SK-N-SH (cell line): ENCODE results near the gene SNN. TPM values are rescaled to one million over a fixed set of nuclear protein-coding genes. Genes with fewer than 3 reads are reported as not detected.

ENCODE experiments used
- CTCF ChIA-PET: fragments of 300-600, 350-600 bp; formaldehyde crosslinking; extraction: SDS; loops from one replicate; lab custom pipeline; 2021; lab: Yijun Ruan, JAX
- POLR2A ChIA-PET: fragments of 350-600 bp; sonication (Branson Sonifier 250); formaldehyde crosslinking; extraction: SDS; loops from one replicate; lab custom pipeline; 2020; ENCODE audit warnings: antibody characterized with exemption, inconsistent platforms; lab: Yijun Ruan, JAX
- DNase-seq: peaks from one replicate; pipeline ENCODE4 v3.0.0; 2012
- H2AFZ ChIP-seq: fragments of 200-600 bp; sonication (generic); 2 replicates; pipeline ENCODE4 v1.8.1; 2016; ENCODE audit warnings: antibody characterized with exemption, mild to moderate bottlenecking, low read depth
- H3F3A ChIP-seq: fragments of 200-600 bp; sonication (generic); replicated peaks from 2 replicates; pipeline ENCODE3; 2016; ENCODE audit warnings: antibody characterized with exemption, mild to moderate bottlenecking; ENCODE audit not compliant: insufficient read depth
- H3K27ac ChIP-seq, 2 experiments: fragments of 200-500 bp in 1 of 2; fragments of 200-600 bp in 1 of 2; sonication (Bioruptor generic) in 1 of 2; sonication (generic), shearing (Covaris generic) in 1 of 2; 2 replicates each; pipeline versions ENCODE4 v1.5.1 to v1.6.1; 2014 to 2016; ENCODE audit warnings: low read depth in 2 of 2, inconsistent platforms in 1 of 2, low read length in 1 of 2, mild to moderate bottlenecking in 1 of 2, mixed read lengths in 1 of 2
- H3K27me3 ChIP-seq: fragments of 200-600 bp; sonication (generic), shearing (Covaris generic); 2 replicates; pipeline ENCODE4 v1.6.1; 2016; ENCODE audit warnings: mixed run types; ENCODE audit not compliant: insufficient read depth
- H3K36me3 ChIP-seq, 2 experiments: fragments of 200-500 bp in 1 of 2; fragments of 200-600 bp in 1 of 2; sonication (Bioruptor generic) in 1 of 2; sonication (generic) in 1 of 2; replicated peaks in 1 of 2; 2 replicates each; pipeline versions ENCODE3 to v1.5.1; 2014 to 2016; ENCODE audit warnings: low read length in 1 of 2, mild to moderate bottlenecking in 1 of 2; ENCODE audit not compliant: insufficient read depth in 2 of 2, control insufficient read depth in 1 of 2
- H3K4me1 ChIP-seq, 2 experiments: fragments of 200-500 bp in 1 of 2; fragments of 200-600 bp in 1 of 2; sonication (Bioruptor generic) in 1 of 2; sonication (generic), shearing (Covaris generic) in 1 of 2; 2 replicates each; pipeline versions ENCODE4 v1.5.1 to v1.6.1; 2014 to 2016; ENCODE audit warnings: low read depth in 1 of 2, low read length in 1 of 2, mixed run types in 1 of 2; ENCODE audit not compliant: insufficient read depth in 2 of 2, control insufficient read depth in 1 of 2
- H3K4me2 ChIP-seq: fragments of 200-600 bp; sonication (generic), shearing (Covaris generic); 2 replicates; pipeline ENCODE4 v1.6.1; 2017; ENCODE audit warnings: mixed run types
- H3K4me3 ChIP-seq, 2 experiments: fragments of 200-500 bp in 1 of 2; fragments of 200-600 bp in 1 of 2; sonication (Bioruptor generic) in 1 of 2; sonication (generic), shearing (Covaris generic) in 1 of 2; 2 replicates each; pipeline versions ENCODE4 v1.5.1 to v1.8.1; 2014 to 2016; ENCODE audit warnings: low read depth in 2 of 2, inconsistent platforms in 1 of 2, low read length in 1 of 2, mild to moderate bottlenecking in 1 of 2, mixed read lengths in 1 of 2, moderate library complexity in 1 of 2
- H3K79me2 ChIP-seq: fragments of 200-600 bp; sonication (generic); 2 replicates; pipeline ENCODE4 v1.8.1; 2017; ENCODE audit warnings: mild to moderate bottlenecking; ENCODE audit not compliant: insufficient read depth
- H3K9ac ChIP-seq: fragments of 200-600 bp; sonication (generic); 2 replicates; pipeline ENCODE4 v1.6.1; 2017; ENCODE audit warnings: mixed run types
- H3K9me2 ChIP-seq: fragments of 200-600 bp; sonication (generic); 2 replicates; pipeline ENCODE4 v1.6.1; 2017; ENCODE audit warnings: mixed run types
- H3K9me3 ChIP-seq: fragments of 200-600 bp; sonication (generic); 2 replicates; pipeline ENCODE4 v1.6.1; 2017; ENCODE audit warnings: mixed run types, mild to moderate bottlenecking, moderate library complexity
- H4K20me1 ChIP-seq: fragments of 200-600 bp; sonication (generic); 2 replicates; pipeline ENCODE4 v1.6.1; 2017; ENCODE audit warnings: mild to moderate bottlenecking, mixed run types; ENCODE audit not compliant: insufficient read depth
- CHD2 ChIP-seq: fragments of 150-350 bp; IDR thresholded peaks from 2 replicates; pipeline ENCODE4 v1.6.1; 2018; ENCODE audit warnings: low read length; ENCODE audit not compliant: partially characterized antibody
- ELF1 ChIP-seq: IDR thresholded peaks from 2 replicates; pipeline ENCODE4 v1.4.0; 2012
- EZH2phosphoT487 ChIP-seq: fragments of 200-600 bp; sonication (generic); IDR thresholded peaks from 2 replicates; pipeline ENCODE4 v1.6.1; 2017; ENCODE audit warnings: low read depth, mixed run types, mild to moderate bottlenecking, antibody characterized with exemption, moderate library complexity, borderline replicate concordance
- FOXM1 ChIP-seq: IDR thresholded peaks from 2 replicates; pipeline ENCODE4 v1.4.0; 2012; ENCODE audit warnings: low read depth, mild to moderate bottlenecking
- JUND ChIP-seq: IDR thresholded peaks from 2 replicates; pipeline ENCODE4 v1.4.0; 2012
- MAX ChIP-seq: IDR thresholded peaks from 2 replicates; pipeline ENCODE4 v1.4.0; 2012; ENCODE audit warnings: low read depth
- MEF2A ChIP-seq: IDR thresholded peaks from 2 replicates; pipeline ENCODE4 v1.4.0; 2012; ENCODE audit warnings: low read depth, borderline replicate concordance
- MXI1 ChIP-seq: IDR thresholded peaks from 2 replicates; pipeline ENCODE4 v1.6.1; 2012; ENCODE audit warnings: mild to moderate bottlenecking, low read depth, low read length, improper control_type of control experiment
- PBX3 ChIP-seq: IDR thresholded peaks from 2 replicates; pipeline ENCODE4; 2012
- POLR2AphosphoS5 ChIP-seq: IDR thresholded peaks from 2 replicates; pipeline ENCODE4 v1.6.1; 2012; ENCODE audit warnings: low read depth, low read length
- RAD21 ChIP-seq: IDR thresholded peaks from 2 replicates; pipeline ENCODE4 v1.6.1; 2012; ENCODE audit warnings: mild to moderate bottlenecking, low read length
- RCOR1 ChIP-seq: fragments of 150-350 bp; IDR thresholded peaks from 2 replicates; pipeline ENCODE4 v1.6.1; 2017; ENCODE audit warnings: antibody characterized with exemption, low read length
- REST ChIP-seq: IDR thresholded peaks from 2 replicates; pipeline ENCODE4 v1.6.1; 2012; ENCODE audit warnings: mild to moderate bottlenecking, low read depth, low read length, moderate library complexity
- YY1 ChIP-seq: IDR thresholded peaks from 2 replicates; pipeline ENCODE4 v1.4.0; 2012; ENCODE audit warnings: low read depth, mild to moderate bottlenecking
- WGBS: methylation state at CpG from one replicate; pipeline ENCODE4 v1.1.6; 2017; ENCODE audit warnings: low lambda C conversion rate; 5-methylcytosine and 5-hydroxymethylcytosine counted together
- polyA plus RNA-seq, 3 experiments: library from polyadenylated mRNA; depleted of rRNA; stranded (reverse); fragments of >200 nt; gene quantifications; 2 replicates each; pipeline ENCODE4 v1.2.3, GENCODE V29; 2012
- TF ChIP-seq, protein P1 (sequence below): IDR thresholded peaks from 2 replicates; pipeline ENCODE4 v1.4.0; 2012; ENCODE audit warnings: low read depth, borderline replicate concordance
- TF ChIP-seq, protein P2 (sequence below): fragments of 150-350 bp; IDR thresholded peaks from 2 replicates; pipeline ENCODE4 v1.6.1; 2017; ENCODE audit warnings: antibody characterized with exemption, low read length, low read depth, borderline replicate concordance

Gene SNN
- polyA plus RNA-seq, 1 of the 3 experiments (the other 2 are of a cell fraction), result 15.4 TPM

DNA sequence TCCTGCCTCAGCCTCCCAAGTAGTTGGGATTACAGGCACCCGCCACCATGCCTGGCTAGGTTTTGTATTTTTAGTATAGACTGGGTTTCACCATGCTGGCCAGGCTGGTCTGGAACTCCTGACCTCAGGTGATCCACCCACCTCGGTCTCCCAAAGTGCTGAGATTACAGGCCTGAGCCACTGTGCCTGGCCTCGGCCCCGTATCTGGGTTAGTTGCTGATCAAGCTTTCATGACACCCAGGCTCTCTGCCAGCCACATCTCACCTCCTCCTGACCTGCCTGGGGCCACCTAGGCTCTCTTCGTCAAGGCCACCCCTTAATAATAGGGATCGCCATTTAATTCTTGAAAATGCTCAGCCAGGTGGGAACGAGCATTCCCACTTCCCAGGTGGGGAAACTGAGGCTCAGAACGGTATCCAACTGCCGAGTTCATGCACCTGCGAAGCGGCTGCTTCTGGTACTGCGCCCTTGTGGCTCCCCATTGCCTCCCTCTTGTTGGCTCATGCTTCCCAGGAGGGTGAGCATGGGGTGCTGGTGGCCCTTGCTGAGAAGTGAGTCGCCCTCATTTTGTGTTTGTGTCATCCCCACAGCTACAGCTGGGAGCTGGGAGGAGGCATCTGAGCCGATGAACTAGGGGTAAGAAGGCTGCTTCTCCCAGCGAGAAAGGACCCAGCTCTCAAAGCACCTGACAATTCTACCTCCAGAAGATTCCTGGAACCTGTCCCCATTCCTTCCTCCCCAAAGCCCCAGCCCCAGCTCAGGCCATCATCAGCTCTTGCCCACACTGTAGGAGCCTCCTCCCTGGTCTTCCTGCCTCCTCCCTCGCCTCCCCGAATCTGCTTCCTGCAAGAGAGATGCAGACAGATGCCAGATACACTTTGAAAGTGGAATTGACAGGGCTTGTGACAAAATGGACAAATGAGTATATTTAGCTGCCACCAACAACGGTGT, 17.3 kb upstream of the SNN start (continued):
- TF ChIP-seq, protein P1, sequence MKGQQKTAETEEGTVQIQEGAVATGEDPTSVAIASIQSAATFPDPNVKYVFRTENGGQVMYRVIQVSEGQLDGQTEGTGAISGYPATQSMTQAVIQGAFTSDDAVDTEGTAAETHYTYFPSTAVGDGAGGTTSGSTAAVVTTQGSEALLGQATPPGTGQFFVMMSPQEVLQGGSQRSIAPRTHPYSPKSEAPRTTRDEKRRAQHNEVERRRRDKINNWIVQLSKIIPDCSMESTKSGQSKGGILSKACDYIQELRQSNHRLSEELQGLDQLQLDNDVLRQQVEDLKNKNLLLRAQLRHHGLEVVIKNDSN, result no peak
- no peak for TF ChIP-seq CHD2
- TF ChIP-seq ELF1, result no peak
- no peak for TF ChIP-seq JUND

GRCh38 chr16:11651796-11652195, 16.5 kb upstream of the SNN start:
- H3K4me1 ChIP-seq, result no peaks in the 10 kb centered on the region
- no peak overlapping the region for H2AFZ ChIP-seq
- H3K27ac ChIP-seq, result no peak overlapping the region
- CTCF ChIA-PET, result interaction anchor here (2.3 to 2.7 kb wide), 2 partner anchors 11 to 256 kb away, joined by 5 to 14 read pairs; no protein-coding TSS in a partner anchor
- WGBS, result 66% methylated on average over 8 of the region's 8 CpGs
- no peaks in the 10 kb centered on the region for H4K20me1 ChIP-seq
- POLR2A ChIA-PET, result no interaction called here
- no peaks in the 10 kb centered on the region for H3K36me3 ChIP-seq
- no peaks in the 10 kb centered on the region for H3K9me2 ChIP-seq
- no peak for DNase-seq
- no peak overlapping the region for H3K4me2 ChIP-seq
- H3K4me3 ChIP-seq, result no peak overlapping the region
- H3K27me3 ChIP-seq, result no peaks in the 10 kb centered on the region
- H3K79me2 ChIP-seq, result no peaks in the 10 kb centered on the region
- no peaks in the 10 kb centered on the region for H3F3A ChIP-seq
- TF ChIP-seq FOXM1 (no peak), EZH2phosphoT487 (no peak), PBX3 (no peak), MAX (no peak), CHD2 (no peak), YY1 (no peak)
- TF ChIP-seq, protein P2, sequence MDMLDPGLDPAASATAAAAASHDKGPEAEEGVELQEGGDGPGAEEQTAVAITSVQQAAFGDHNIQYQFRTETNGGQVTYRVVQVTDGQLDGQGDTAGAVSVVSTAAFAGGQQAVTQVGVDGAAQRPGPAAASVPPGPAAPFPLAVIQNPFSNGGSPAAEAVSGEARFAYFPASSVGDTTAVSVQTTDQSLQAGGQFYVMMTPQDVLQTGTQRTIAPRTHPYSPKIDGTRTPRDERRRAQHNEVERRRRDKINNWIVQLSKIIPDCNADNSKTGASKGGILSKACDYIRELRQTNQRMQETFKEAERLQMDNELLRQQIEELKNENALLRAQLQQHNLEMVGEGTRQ, result no peak
- TF ChIP-seq, all 33 proteins: peak for 0
- H3K9ac ChIP-seq, result no peak overlapping the region
- H3K9me3 ChIP-seq, result no peaks in the 10 kb centered on the region

GRCh38 chr16:11655655-11656054, 12.6 kb upstream of the SNN start:
- WGBS, result no CpG with 5 or more reads among the region's 7 CpGs
- Histone ChIP-seq H3K9me2 (no peaks in the 10 kb centered on the region), H3K4me1 (no peaks in the 10 kb centered on the region; a peak in 1 of 4 replicates), H3K9ac (no peak overlapping the region), H4K20me1 (no peaks in the 10 kb centered on the region)
- ChIA-PET POLR2A (no interaction called here), CTCF (no interaction called here)
- no peak for TF ChIP-seq POLR2AphosphoS5
- TF ChIP-seq RAD21, result no peak
- no peak for TF ChIP-seq REST
- no peak for TF ChIP-seq ELF1
- no peak for TF ChIP-seq MEF2A
- no peak for TF ChIP-seq MXI1
- no peak for TF ChIP-seq RCOR1
- TF ChIP-seq, protein P1, result no peak
- TF ChIP-seq, all 33 proteins: peak for 0
- H3K9me3 ChIP-seq, result no peaks in the 10 kb centered on the region
- H3K79me2 ChIP-seq, result no peaks in the 10 kb centered on the region
- no peak overlapping the region for H3K4me3 ChIP-seq
- no peaks in the 10 kb centered on the region for H3K36me3 ChIP-seq
- no peak overlapping the region for H3K4me2 ChIP-seq
- DNase-seq, result no peak
- H3K27me3 ChIP-seq, result no peaks in the 10 kb centered on the region
- H3F3A ChIP-seq, result no peaks in the 10 kb centered on the region
- no peak overlapping the region for H3K27ac ChIP-seq
- H2AFZ ChIP-seq, result no peak overlapping the region
